ENCODE results near the gene GFRA1. TPM values are rescaled to one million over a fixed set of nuclear protein-coding genes. Genes with fewer than 3 reads are reported as not detected.

Gene GFRA1
- total and polyA plus RNA-seq, 2 donors (not counting 1 experiment from before 2014, with no cell fraction given): not detected

- no peak overlapping the region for H3K27ac ChIP-seq (ENCODE audit: low read length in 2 of 2)
- no peaks in the 10 kb centered on the region for H3K27me3 Mint-ChIP-seq
- intact Hi-C loops (cut with micrococcal nuclease): no loop called here
- no peaks in the 10 kb centered on the region for H3K79me2 ChIP-seq (ENCODE audit: control insufficient read depth, insufficient read depth, low read length)
- 86% methylated on average over 2 of the region's 3 CpGs for WGBS (ENCODE audit: insufficient coverage)
- no peaks in the 10 kb centered on the region for H3K27me3 ChIP-seq (replicated peaks in 1 of 4; ENCODE audit: control extremely low read depth in 1 of 4, control insufficient read depth in 3 of 4, insufficient read depth in 4 of 4, low read length in 3 of 4)
- H3K4me3 ChIP-seq (ENCODE audit: control extremely low read depth in 1 of 5, extremely low read depth in 1 of 5, insufficient read depth in 1 of 5, low read depth in 2 of 5, low read length in 4 of 5): no peak overlapping the region
- H3K9ac ChIP-seq (ENCODE audit: low read length): no peak overlapping the region
- ATAC-seq (ENCODE audit: low read depth) (no peak), DNase-seq (no peak)
- no peak overlapping the region for H3K27ac Mint-ChIP-seq
- peaks cover 0 to 12% (median 4%) of the 10 kb centered on the region in 3 donors for H3K9me3 ChIP-seq (ENCODE audit: control extremely low read depth in 1 of 3, control insufficient read depth in 2 of 3, insufficient read depth in 1 of 3, low read length in 2 of 3)
- no peaks in the 10 kb centered on the region for H3K4me1 ChIP-seq (ENCODE audit: control insufficient read depth in 2 of 2, insufficient read depth in 2 of 2, low read length in 2 of 2)
- TF ChIP-seq, protein P1, sequence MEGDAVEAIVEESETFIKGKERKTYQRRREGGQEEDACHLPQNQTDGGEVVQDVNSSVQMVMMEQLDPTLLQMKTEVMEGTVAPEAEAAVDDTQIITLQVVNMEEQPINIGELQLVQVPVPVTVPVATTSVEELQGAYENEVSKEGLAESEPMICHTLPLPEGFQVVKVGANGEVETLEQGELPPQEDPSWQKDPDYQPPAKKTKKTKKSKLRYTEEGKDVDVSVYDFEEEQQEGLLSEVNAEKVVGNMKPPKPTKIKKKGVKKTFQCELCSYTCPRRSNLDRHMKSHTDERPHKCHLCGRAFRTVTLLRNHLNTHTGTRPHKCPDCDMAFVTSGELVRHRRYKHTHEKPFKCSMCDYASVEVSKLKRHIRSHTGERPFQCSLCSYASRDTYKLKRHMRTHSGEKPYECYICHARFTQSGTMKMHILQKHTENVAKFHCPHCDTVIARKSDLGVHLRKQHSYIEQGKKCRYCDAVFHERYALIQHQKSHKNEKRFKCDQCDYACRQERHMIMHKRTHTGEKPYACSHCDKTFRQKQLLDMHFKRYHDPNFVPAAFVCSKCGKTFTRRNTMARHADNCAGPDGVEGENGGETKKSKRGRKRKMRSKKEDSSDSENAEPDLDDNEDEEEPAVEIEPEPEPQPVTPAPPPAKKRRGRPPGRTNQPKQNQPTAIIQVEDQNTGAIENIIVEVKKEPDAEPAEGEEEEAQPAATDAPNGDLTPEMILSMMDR (IDR thresholded peaks at IDR 0.05): no peak
- no peak for TF ChIP-seq EZH2 (IDR thresholded peaks at IDR 0.05; ENCODE audit: borderline replicate concordance, insufficient read depth, low read depth, low read length, poor library complexity, severe bottlenecking)
- no peaks in the 10 kb centered on the region for H3K36me3 ChIP-seq (replicated peaks in 1 of 2; ENCODE audit: control extremely low read depth in 1 of 2, control insufficient read depth in 1 of 2, extremely low read depth in 1 of 2, insufficient read depth in 2 of 2, low read length in 1 of 2)
- ChIA-PET POLR2A (no interaction called here), CTCF (no interaction called here)
- H3K4me2 ChIP-seq (replicated peaks; ENCODE audit: low read depth, low read length, poor library complexity, severe bottlenecking): no peak overlapping the region
- H3K4me3 Mint-ChIP-seq: no peak overlapping the region
- no peaks in the 10 kb centered on the region for H3K4me1 Mint-ChIP-seq
- H3K9me3 Mint-ChIP-seq (ENCODE audit: insufficient read depth): peaks cover 12% of the 10 kb centered on the region
- no peak overlapping the region for H2AFZ ChIP-seq (ENCODE audit: insufficient read depth, low read depth, low read length, poor library complexity, severe bottlenecking)
- H4K20me1 ChIP-seq (ENCODE audit: control insufficient read depth, insufficient read depth, low read length, poor library complexity, severe bottlenecking): no peaks in the 10 kb centered on the region
Observed at GRCh38 chr10:116030576-116030975, 242.4 kb downstream of the GFRA1 start.

DNA sequence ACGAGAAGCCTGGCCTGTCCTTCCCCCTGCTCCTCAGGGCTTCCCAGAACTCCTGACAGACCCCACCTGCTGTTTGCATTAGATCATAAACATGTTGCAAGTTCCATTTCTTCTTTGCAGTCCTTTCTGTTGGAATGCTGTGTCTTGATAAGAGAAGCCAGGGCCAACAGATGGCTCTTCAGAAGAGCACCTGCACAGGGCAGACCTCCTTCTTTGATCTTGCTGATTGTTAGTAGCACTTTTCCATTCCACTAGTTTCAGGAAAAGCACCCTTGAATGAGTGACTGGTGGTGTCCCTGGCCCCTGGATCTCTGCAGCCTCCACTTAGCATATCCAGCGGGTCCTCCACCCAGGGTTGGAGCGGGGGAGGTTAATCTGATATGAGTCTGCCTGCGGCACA is 243.2 kb downstream of the GFRA1 start:
- 89% methylated on average over 4 of the region's 4 CpGs for WGBS (ENCODE audit: insufficient coverage)
- Mint-ChIP-seq H3K9me3 (ENCODE audit: insufficient read depth) (peaks cover 15% of the 10 kb centered on the region), H3K4me3 (no peak overlapping the region), H3K27ac (no peak overlapping the region), H3K27me3 (no peaks in the 10 kb centered on the region), H3K4me1 (no peaks in the 10 kb centered on the region)
- no peaks in the 10 kb centered on the region for H3K27me3 ChIP-seq (replicated peaks in 1 of 4; ENCODE audit: control extremely low read depth in 1 of 4, control insufficient read depth in 3 of 4, insufficient read depth in 4 of 4, low read length in 3 of 4)
- no peaks in the 10 kb centered on the region for H3K36me3 ChIP-seq (replicated peaks in 1 of 2; ENCODE audit: control extremely low read depth in 1 of 2, control insufficient read depth in 1 of 2, extremely low read depth in 1 of 2, insufficient read depth in 2 of 2, low read length in 1 of 2)
- H3K4me2 ChIP-seq (replicated peaks; ENCODE audit: low read depth, low read length, poor library complexity, severe bottlenecking): no peak overlapping the region
- H3K4me3 ChIP-seq (ENCODE audit: control extremely low read depth in 1 of 5, extremely low read depth in 1 of 5, insufficient read depth in 1 of 5, low read depth in 2 of 5, low read length in 4 of 5): no peak overlapping the region
- TF ChIP-seq, protein P1 (IDR thresholded peaks at IDR 0.05): no peak
- TF ChIP-seq EZH2 (IDR thresholded peaks at IDR 0.05; ENCODE audit: borderline replicate concordance, insufficient read depth, low read depth, low read length, poor library complexity, severe bottlenecking): no peak
- no peak overlapping the region for H3K9ac ChIP-seq (ENCODE audit: low read length)
- ATAC-seq (ENCODE audit: low read depth): no peak
- no peak overlapping the region for H3K27ac ChIP-seq (ENCODE audit: low read length in 2 of 2)
- peaks cover 0 to 15% (median 4%) of the 10 kb centered on the region in 3 donors for H3K9me3 ChIP-seq (ENCODE audit: control extremely low read depth in 1 of 3, control insufficient read depth in 2 of 3, insufficient read depth in 1 of 3, low read length in 2 of 3)
- ChIA-PET POLR2A (no interaction called here), CTCF (no interaction called here)
- no peaks in the 10 kb centered on the region for H3K79me2 ChIP-seq (ENCODE audit: control insufficient read depth, insufficient read depth, low read length)
- no peak overlapping the region for H2AFZ ChIP-seq (ENCODE audit: insufficient read depth, low read depth, low read length, poor library complexity, severe bottlenecking)
- no peak for DNase-seq
- intact Hi-C loops (cut with micrococcal nuclease): no loop called here
- no peaks in the 10 kb centered on the region for H3K4me1 ChIP-seq (ENCODE audit: control insufficient read depth in 2 of 2, insufficient read depth in 2 of 2, low read length in 2 of 2)
- H4K20me1 ChIP-seq (ENCODE audit: control insufficient read depth, insufficient read depth, low read length, poor library complexity, severe bottlenecking): no peaks in the 10 kb centered on the region

All from B cell (primary cell).